ENCODE measurements around the gene CDC37. TPM values are rescaled to one million over a fixed set of nuclear protein-coding genes. Genes with fewer than 3 reads are reported as not detected.

CDC37 gene
- total RNA-seq, 2 donors from 2014 or later, result 130 to 131 TPM

DNA sequence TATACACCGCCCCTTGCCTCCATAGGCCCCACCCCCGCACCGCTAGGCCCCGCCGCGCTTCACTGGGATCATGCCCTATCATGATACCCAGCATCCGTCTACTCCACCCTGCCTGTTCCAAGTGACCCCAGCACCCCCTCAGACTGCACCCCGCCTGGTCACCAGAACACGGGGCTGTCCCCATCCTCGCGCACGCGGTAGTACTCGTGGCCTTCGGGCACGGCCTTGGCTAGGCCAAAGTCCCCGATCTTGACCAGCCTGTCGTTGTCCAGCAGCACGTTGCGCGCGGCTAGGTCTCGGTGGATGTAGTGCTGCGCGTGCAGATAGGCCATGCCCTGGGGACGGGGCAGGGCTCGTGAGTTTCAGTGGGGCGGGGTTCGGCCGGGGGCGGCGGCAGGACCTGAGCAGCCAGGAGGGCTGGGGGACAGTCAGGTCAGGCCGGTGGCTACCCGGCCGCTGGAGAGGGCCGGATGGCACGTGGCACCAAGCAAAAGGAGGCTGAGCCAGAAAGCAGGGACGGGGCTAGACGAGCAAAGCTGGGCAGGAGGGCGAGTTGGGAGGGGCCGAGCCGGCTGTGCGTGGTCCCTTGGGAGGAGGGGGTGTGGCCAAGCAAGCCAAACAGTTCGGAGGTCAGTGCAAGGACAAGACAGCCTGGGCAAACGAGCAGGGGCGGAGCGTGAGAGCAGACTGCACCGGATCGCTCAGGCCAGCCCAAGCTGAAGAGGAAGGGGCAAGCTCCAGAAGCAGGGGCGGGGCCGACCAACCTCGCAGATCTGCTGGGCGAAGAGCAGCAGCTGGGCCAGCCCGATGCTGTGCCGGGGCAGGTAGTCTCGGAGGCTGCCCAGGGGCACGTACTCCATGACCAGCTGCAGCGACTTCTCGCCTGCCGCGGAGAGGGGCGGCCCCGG is 50.3 kb downstream of the CDC37 start:
- peak overlapping the region; percentile 70 to 74 for H3K27ac ChIP-seq
- no peaks in the 10 kb centered on the region for H3K9me3 ChIP-seq
- H3K36me3 ChIP-seq, result peaks cover 30% of the 10 kb centered on the region
- TF ChIP-seq, protein P1, sequence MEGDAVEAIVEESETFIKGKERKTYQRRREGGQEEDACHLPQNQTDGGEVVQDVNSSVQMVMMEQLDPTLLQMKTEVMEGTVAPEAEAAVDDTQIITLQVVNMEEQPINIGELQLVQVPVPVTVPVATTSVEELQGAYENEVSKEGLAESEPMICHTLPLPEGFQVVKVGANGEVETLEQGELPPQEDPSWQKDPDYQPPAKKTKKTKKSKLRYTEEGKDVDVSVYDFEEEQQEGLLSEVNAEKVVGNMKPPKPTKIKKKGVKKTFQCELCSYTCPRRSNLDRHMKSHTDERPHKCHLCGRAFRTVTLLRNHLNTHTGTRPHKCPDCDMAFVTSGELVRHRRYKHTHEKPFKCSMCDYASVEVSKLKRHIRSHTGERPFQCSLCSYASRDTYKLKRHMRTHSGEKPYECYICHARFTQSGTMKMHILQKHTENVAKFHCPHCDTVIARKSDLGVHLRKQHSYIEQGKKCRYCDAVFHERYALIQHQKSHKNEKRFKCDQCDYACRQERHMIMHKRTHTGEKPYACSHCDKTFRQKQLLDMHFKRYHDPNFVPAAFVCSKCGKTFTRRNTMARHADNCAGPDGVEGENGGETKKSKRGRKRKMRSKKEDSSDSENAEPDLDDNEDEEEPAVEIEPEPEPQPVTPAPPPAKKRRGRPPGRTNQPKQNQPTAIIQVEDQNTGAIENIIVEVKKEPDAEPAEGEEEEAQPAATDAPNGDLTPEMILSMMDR (IDR thresholded peaks at IDR 0.05), result no peak
- DNase-seq (ENCODE audit: low spot score), result peak; percentile 66
- no peaks in the 10 kb centered on the region for H3K27me3 ChIP-seq
- peaks cover 0 to 15% of the 10 kb centered on the region in 2 donors for H3K4me1 ChIP-seq
- peak overlapping the region; percentile 30 to 46 for H3K4me3 ChIP-seq

DNA sequence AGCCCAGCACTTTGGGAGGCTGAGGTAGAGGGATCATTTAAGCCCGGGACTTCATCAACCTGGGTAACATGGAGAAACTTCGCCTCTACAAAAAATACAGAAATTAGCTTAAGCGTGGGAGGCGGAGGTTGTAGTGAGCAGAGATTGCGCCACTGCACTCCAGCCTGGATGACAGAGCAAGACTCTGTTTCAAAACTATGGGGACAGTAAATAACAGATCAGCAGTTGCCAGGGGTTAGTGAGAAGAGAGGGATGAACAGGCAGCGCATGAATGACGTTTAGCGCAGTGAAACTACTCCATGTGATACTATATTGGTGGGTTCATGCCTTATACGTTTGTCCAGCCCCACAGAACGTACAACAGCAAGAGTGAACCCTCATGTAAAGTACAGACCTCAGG is 56.8 kb downstream of the CDC37 start:
- Histone ChIP-seq H3K27ac (no peak overlapping the region), H3K36me3 (peaks cover 4% of the 10 kb centered on the region), H3K9me3 (no peaks in the 10 kb centered on the region), H3K4me3 (no peak overlapping the region), H3K27me3 (no peaks in the 10 kb centered on the region), H3K4me1 (no peaks in the 10 kb centered on the region)
- peak; percentile 61 for DNase-seq (ENCODE audit: low spot score)
- TF ChIP-seq, protein P1 (IDR thresholded peaks at IDR 0.05), result no peak

DNA sequence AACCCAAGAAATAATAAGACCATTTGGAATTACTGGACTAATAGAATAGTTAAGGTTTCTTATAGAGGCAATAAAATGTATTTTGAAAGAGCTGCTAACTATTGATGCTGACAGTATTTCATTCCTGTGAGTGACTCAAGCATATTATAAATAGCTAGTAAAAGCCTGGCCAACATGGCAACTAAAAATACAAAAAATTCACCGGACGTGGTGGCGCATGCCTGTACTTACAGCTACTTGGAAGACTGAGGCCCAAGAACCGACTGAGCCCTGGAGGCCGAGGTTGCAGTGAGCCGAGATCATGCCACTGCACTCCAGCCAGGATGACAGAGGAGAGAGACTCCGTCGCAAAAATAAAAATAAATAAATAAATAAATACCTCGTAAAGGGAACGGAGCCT is 58.6 kb downstream of the CDC37 start:
- no peaks in the 10 kb centered on the region for H3K27me3 ChIP-seq
- no peaks in the 10 kb centered on the region for H3K9me3 ChIP-seq
- H3K4me3 ChIP-seq, result no peak overlapping the region
- H3K4me1 ChIP-seq, result no peaks in the 10 kb centered on the region
- DNase-seq (ENCODE audit: low spot score), result no peak
- no peak overlapping the region for H3K27ac ChIP-seq
- TF ChIP-seq, protein P1 (IDR thresholded peaks at IDR 0.05), result no peak
- H3K36me3 ChIP-seq, result no peaks in the 10 kb centered on the region

DNA sequence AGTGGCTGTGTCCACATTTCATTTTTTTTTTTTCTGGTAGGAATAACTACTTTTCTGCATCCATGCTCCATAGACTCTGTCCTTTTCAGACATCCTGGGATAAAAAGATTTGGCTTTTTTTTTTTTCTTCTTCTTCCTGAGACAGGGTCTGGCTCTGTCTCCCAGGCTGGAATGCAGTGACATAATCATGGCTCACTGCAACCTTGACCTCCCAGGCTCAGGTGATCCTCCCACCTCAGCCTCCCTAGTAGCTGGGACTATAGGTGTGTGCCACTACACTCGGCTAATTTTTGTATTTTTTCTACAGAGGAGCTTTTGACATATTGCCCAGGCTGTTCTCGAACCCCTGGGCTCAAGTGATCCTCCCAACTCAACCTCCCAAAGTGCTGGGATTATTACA is 59.8 kb downstream of the CDC37 start:
- Histone ChIP-seq H3K36me3 (no peaks in the 10 kb centered on the region), H3K27ac (no peak overlapping the region), H3K27me3 (no peaks in the 10 kb centered on the region), H3K9me3 (no peaks in the 10 kb centered on the region), H3K4me1 (no peaks in the 10 kb centered on the region), H3K4me3 (no peak overlapping the region)
- TF ChIP-seq, protein P1 (IDR thresholded peaks at IDR 0.05), result no peak
- no peak for DNase-seq (ENCODE audit: low spot score)

MicroRNA genes within 50 kb of the gene (microRNA counts, 767-probe panel; counts per million panel counts)
- microRNA hsa-miR-1181, result 0 to 31.0 counts per million in 2 donors

Small RNA genes within 50 kb of the gene (microRNA-seq; reads per million reads assigned to microRNA genes)
- 0 reads per million in 2 donors for gene MIR1181 (ENCODE audit: borderline number of aligned reads in 2 of 2, borderline replicate concordance in 1 of 2)

Other genes starting within 250 kb of the CDC37 start
- 10 to 100 TPM; 17.2 to 27.7 TPM for gene DNMT1, start 208.6 kb downstream of the CDC37 start, total RNA-seq
- 10 to 100 TPM in 1 of 2 donors, 1 to 10 TPM in 1; 4.3 to 14.7 TPM for gene S1PR2, start 172.2 kb downstream of the CDC37 start, total RNA-seq
- gene MRPL4, start 151.3 kb downstream of the CDC37 start, total RNA-seq, result 10 to 100 TPM; 75.9 to 86.3 TPM
- 10 to 100 TPM; 15.2 to 24.4 TPM for gene ICAM1, start 132.4 kb downstream of the CDC37 start, total RNA-seq
- gene ICAM4, start 116.6 kb downstream of the CDC37 start, total RNA-seq, result under 1 TPM in 1 of 2 donors, not detected in 1; 0.55 TPM
- 1 to 10 TPM in 1 of 2 donors, under 1 TPM in 1; 0.22 to 1.7 TPM for gene ICAM5, start 113.6 kb downstream of the CDC37 start, total RNA-seq
- gene ZGLP1, start 93.7 kb downstream of the CDC37 start, total RNA-seq, result under 1 TPM in 1 of 2 donors, not detected in 1; 0.90 TPM
- gene FDX2, start 87.5 kb downstream of the CDC37 start, total RNA-seq, result 10 to 100 TPM; 12.5 to 20.4 TPM
- 10 to 100 TPM; 14.8 to 24.8 TPM for gene RAVER1, start 70.0 kb downstream of the CDC37 start, total RNA-seq
- gene ICAM3, start 63.9 kb downstream of the CDC37 start, total RNA-seq, result 1 to 10 TPM; 5.3 to 7.1 TPM
- 10 to 100 TPM; 31.7 to 58.8 TPM for gene TYK2, start 23.0 kb downstream of the CDC37 start, total RNA-seq
- gene PDE4A, start 17.0 kb upstream of the CDC37 start, total RNA-seq, result 1 to 10 TPM; 9.4 to 9.9 TPM
- 10 to 100 TPM; 52.1 to 64.9 TPM for gene KEAP1, start 99.8 kb upstream of the CDC37 start, total RNA-seq
- under 1 TPM; 0.12 to 0.59 TPM for gene S1PR5, start 113.9 kb upstream of the CDC37 start, total RNA-seq
- gene ATG4D, start 140.4 kb upstream of the CDC37 start, total RNA-seq, result 10 to 100 TPM; 47.1 to 61.2 TPM
- gene KRI1, start 162.5 kb upstream of the CDC37 start, total RNA-seq, result 10 to 100 TPM in 1 of 2 donors, 1 to 10 TPM in 1; 9.6 to 10.3 TPM
- gene CDKN2D, start 165.4 kb upstream of the CDC37 start, total RNA-seq, result 1 to 10 TPM; 4.4 to 4.6 TPM
- gene AP1M2, start 183.8 kb upstream of the CDC37 start, total RNA-seq, result 1 to 10 TPM in 1 of 2 donors, not detected in 1; 4.8 TPM
- gene SLC44A2, start 222.0 kb upstream of the CDC37 start, total RNA-seq, result 10 to 100 TPM; 91.3 to 96.2 TPM

Data from right atrium auricular region (tissue), 2 donors.